ENCODE data around the gene SSC4D. TPM values are rescaled to one million over a fixed set of nuclear protein-coding genes. Genes with fewer than 3 reads are reported as not detected.

The SSC4D gene
- total RNA-seq, 1 experiment from 2014 or later: 14.8 TPM

- Histone ChIP-seq H3K56ac (ENCODE audit: insufficient read length, low read depth, low read length) (no peak overlapping the region), H3K27me3 (ENCODE audit: insufficient read depth, low read length) (no peaks in the 10 kb centered on the region), H3K4me1 (ENCODE audit: insufficient read depth, low read length) (peaks cover 5% of the 10 kb centered on the region; the same call in 1 of the 2 replicates), H2BK15ac (ENCODE audit: low read depth, low read length) (no peak overlapping the region), H4K91ac (ENCODE audit: insufficient read length, low read depth, low read length) (no peak overlapping the region), H4K5ac (ENCODE audit: insufficient read length, low read depth, low read length) (no peak overlapping the region), H4K20me1 (ENCODE audit: control insufficient read depth, insufficient read depth, insufficient read length) (no peaks in the 10 kb centered on the region), H3K79me1 (ENCODE audit: insufficient read depth, low read depth, low read length, poor library complexity, severe bottlenecking) (no peaks in the 10 kb centered on the region), H3K23me2 (ENCODE audit: insufficient read length, low read depth, low read length, poor library complexity, severe bottlenecking) (peaks cover 6% of the 10 kb centered on the region), H3K23ac (ENCODE audit: insufficient read length, low read depth, low read length) (no peak overlapping the region), H3K4me2 (ENCODE audit: insufficient read depth, insufficient read length, low read length) (peak overlapping the region; percentile 25), H3K14ac (ENCODE audit: insufficient read depth, low read length) (no peak overlapping the region), H2BK20ac (ENCODE audit: low read depth, low read length, poor library complexity, severe bottlenecking) (no peak overlapping the region), H3K4ac (ENCODE audit: low read depth, low read length) (no peak overlapping the region), H2BK5ac (ENCODE audit: insufficient read length, low read length) (no peak overlapping the region), H2AK5ac (ENCODE audit: insufficient read length, low read length) (no peak overlapping the region), H3T11ph (ENCODE audit: low read length) (no peak overlapping the region), H4K8ac (replicated peaks; ENCODE audit: insufficient read length, low read depth, low read length) (no peak overlapping the region), H2BK12ac (ENCODE audit: insufficient read length, low read depth, low read length) (no peak overlapping the region), H3K9me3 (ENCODE audit: control insufficient read depth, low read depth, low read length) (no peaks in the 10 kb centered on the region), H3K18ac (ENCODE audit: insufficient read length, low read depth, low read length) (no peak overlapping the region), H3K27ac (ENCODE audit: insufficient read length, low read depth, low read length) (no peak overlapping the region), H3K9ac (ENCODE audit: extremely low read depth, insufficient read length, low read length) (no peak overlapping the region), H3K79me2 (ENCODE audit: insufficient read depth, low read length) (peaks cover 82% of the 10 kb centered on the region), H2BK120ac (ENCODE audit: low read depth, low read length, poor library complexity, severe bottlenecking) (no peak overlapping the region), H2AFZ (ENCODE audit: low read length) (no peak overlapping the region)
- DNase-seq: no peak
- peak overlapping the region in 1 of 3 experiments; percentile 41; a peak in 2 of 7 replicates for H3K27ac Mint-ChIP-seq
- no CpG with 5 or more reads among the region's 4 CpGs for WGBS (ENCODE audit: extremely low coverage, insufficient read length, low lambda C conversion rate)
- TF ChIP-seq CTCF (conservative IDR thresholded peaks at IDR 0.05): no peak
- H3K4me3 Mint-ChIP-seq: peak overlapping the region in 1 of 2 experiments; percentile 19; a peak in 1 of 5 replicates
- H3K36me3 Mint-ChIP-seq (ENCODE audit: insufficient read depth in 1 of 3, low read depth in 3 of 3): peaks cover 67 to 82% (median 79%) of the 10 kb centered on the region in 3 experiments
- H3K4me1 Mint-ChIP-seq: peaks cover 40 to 44% of the 10 kb centered on the region in 2 experiments
- H3K9me3 Mint-ChIP-seq: peaks cover 0 to 4% of the 10 kb centered on the region in 2 experiments; a peak in 4 of 5 replicates
- H3K27me3 Mint-ChIP-seq (ENCODE audit: low read depth): no peaks in the 10 kb centered on the region
These were observed 55.0 kb downstream of the SSC4D start for GRCh38 chr7:76354516-76354915.

Data from H9 (cell line).